ENCODE results near the gene TMEM53. TPM values are rescaled to one million over a fixed set of nuclear protein-coding genes. Genes with fewer than 3 reads are reported as not detected.

The TMEM53 gene
- total and polyA plus RNA-seq, 2 of the 8 experiments (the other 6 are each of a cell fraction or from before 2014, with no cell fraction given), result 6.7 to 27.9 TPM

DNA sequence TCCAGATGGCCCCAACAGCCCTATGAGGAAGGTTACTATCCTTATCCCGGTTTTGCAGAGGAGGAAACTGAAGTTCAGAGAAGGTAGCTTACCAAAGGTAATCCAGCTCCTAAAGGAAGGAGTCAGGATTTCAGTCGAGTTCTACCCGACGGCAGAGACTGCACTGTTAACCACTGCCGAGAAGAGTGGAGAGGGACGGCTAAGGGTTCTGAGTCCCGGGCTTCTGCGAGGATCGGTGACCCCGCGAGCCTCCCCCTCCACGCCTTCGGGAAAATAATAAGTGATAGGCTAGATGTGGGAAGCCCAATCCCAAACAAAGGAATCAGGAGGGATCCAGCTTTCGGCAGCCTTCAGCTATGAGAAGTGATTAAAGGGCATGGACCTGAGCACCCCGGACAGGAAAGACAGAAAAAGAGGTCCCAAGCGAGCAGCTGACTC, 587 bp downstream of the TMEM53 start:
- CTCF ChIA-PET (ENCODE audit: partially characterized antibody), result interaction anchor here (0.5 to 5.9 kb wide), 10 partner anchors 15 to 65 kb away, joined by 3 to 29 read pairs (median 4); no protein-coding TSS in a partner anchor

More for the DNA sequence above, 587 bp downstream of the TMEM53 start:
- POLR2A ChIA-PET (ENCODE audit: partially characterized antibody), result interaction anchor here (0.5 to 3.3 kb wide), 10 partner anchors 9 to 337 kb away, joined by 3 to 23 read pairs (median 3); partner anchors contain the start of genes EIF2B3 and HECTD3
- peaks cover 4 to 11% (median 6%) of the 10 kb centered on the region in 4 experiments; a peak in 6 of 7 replicates for H3K4me1 ChIP-seq (replicated peaks in 1 of 4; ENCODE audit: control insufficient read depth in 3 of 4, insufficient read depth in 4 of 4, low read length in 3 of 4)
- no peak overlapping the region for H4K8ac ChIP-seq (ENCODE audit: extremely low read depth, insufficient read depth, low read length)
- H3K56ac ChIP-seq (replicated peaks; ENCODE audit: insufficient read length, low read depth, low read length), result no peak overlapping the region
- no peaks in the 10 kb centered on the region for H4K20me1 ChIP-seq (replicated peaks in 1 of 2; ENCODE audit: control insufficient read depth in 1 of 2, insufficient read depth in 2 of 2, low read length in 2 of 2)
- H3K27ac ChIP-seq (ENCODE audit: low read depth, low read length), result no peak overlapping the region
- H3K14ac ChIP-seq (ENCODE audit: insufficient read length), result no peak overlapping the region
- DNase-seq (ENCODE audit: low read depth in 1 of 2, low spot score in 2 of 2), result no peak
- H4K5ac ChIP-seq (ENCODE audit: insufficient read length, low read depth, low read length), result no peak overlapping the region
- H3K23me2 ChIP-seq (ENCODE audit: low read depth, low read length), result peaks cover 11% of the 10 kb centered on the region
- H2BK120ac ChIP-seq (replicated peaks; ENCODE audit: low read depth, low read length), result no peak overlapping the region
- no peaks in the 10 kb centered on the region for H3K36me3 ChIP-seq (ENCODE audit: control insufficient read depth in 2 of 4, insufficient read depth in 4 of 4, low read length in 3 of 4)
- H3K9ac ChIP-seq (replicated peaks in 1 of 4; ENCODE audit: extremely low read depth in 1 of 4, low read depth in 3 of 4, low read length in 3 of 4), result peak overlapping the region in 3 of 4 experiments; percentile 32 to 74 (median 36); a peak in 6 of 7 replicates
- no peak overlapping the region for H4K91ac ChIP-seq (replicated peaks; ENCODE audit: insufficient read length, low read length)
- H3K18ac ChIP-seq (ENCODE audit: extremely low read depth, low read length), result no peak overlapping the region; the same call in 1 of the 2 replicates
- TF ChIP-seq CHD1 (IDR thresholded peaks at IDR 0.05; ENCODE audit: low read depth, low read length) (no peak), KDM4A (IDR thresholded peaks at IDR 0.05; ENCODE audit: low read depth, low read length, severe bottlenecking) (peak; percentile 50)
- TF ChIP-seq, protein P1, sequence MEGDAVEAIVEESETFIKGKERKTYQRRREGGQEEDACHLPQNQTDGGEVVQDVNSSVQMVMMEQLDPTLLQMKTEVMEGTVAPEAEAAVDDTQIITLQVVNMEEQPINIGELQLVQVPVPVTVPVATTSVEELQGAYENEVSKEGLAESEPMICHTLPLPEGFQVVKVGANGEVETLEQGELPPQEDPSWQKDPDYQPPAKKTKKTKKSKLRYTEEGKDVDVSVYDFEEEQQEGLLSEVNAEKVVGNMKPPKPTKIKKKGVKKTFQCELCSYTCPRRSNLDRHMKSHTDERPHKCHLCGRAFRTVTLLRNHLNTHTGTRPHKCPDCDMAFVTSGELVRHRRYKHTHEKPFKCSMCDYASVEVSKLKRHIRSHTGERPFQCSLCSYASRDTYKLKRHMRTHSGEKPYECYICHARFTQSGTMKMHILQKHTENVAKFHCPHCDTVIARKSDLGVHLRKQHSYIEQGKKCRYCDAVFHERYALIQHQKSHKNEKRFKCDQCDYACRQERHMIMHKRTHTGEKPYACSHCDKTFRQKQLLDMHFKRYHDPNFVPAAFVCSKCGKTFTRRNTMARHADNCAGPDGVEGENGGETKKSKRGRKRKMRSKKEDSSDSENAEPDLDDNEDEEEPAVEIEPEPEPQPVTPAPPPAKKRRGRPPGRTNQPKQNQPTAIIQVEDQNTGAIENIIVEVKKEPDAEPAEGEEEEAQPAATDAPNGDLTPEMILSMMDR (IDR thresholded peaks at IDR 0.05; ENCODE audit: control extremely low read depth in 1 of 3, insufficient read depth in 1 of 3, low read depth in 1 of 3, low read length in 3 of 3), result no peak
- H3K27me3 ChIP-seq (replicated peaks in 1 of 4; ENCODE audit: control insufficient read depth in 3 of 4, extremely low read depth in 1 of 4, insufficient read depth in 3 of 4, low read length in 3 of 4), result no peaks in the 10 kb centered on the region; a peak in 1 of 7 replicates
- H3K79me1 ChIP-seq (ENCODE audit: low read depth, low read length), result no peaks in the 10 kb centered on the region
- no peak overlapping the region for H3K23ac ChIP-seq (ENCODE audit: insufficient read length)
- H2AFZ ChIP-seq (ENCODE audit: low read length), result no peak overlapping the region
- no peak for FAIRE-seq
- 8% methylated on average over 16 of the region's 16 CpGs; no CpG with 5 or more reads in 1 of the 2 experiments for WGBS, 2 experiments (ENCODE audit: extremely low coverage in 1 of 2, insufficient coverage in 1 of 2, insufficient read length in 1 of 2, insufficient replicate concordance in 2 of 2, low coverage in 1 of 2, low lambda C conversion rate in 2 of 2, missing lambda C conversion rate in 1 of 2)
- H3K9me3 ChIP-seq (ENCODE audit: insufficient read depth in 2 of 2, low read depth in 1 of 2, low read length in 1 of 2), result no peaks in the 10 kb centered on the region
- no peak overlapping the region for H3K4ac ChIP-seq (replicated peaks; ENCODE audit: insufficient read length, low read depth, low read length)
- H3K4me3 ChIP-seq (ENCODE audit: extremely low read depth in 1 of 4, insufficient read depth in 2 of 4, low read depth in 3 of 4, low read length in 4 of 4), result peak overlapping the region; percentile 58 to 93 (median 75)
- no peak overlapping the region; the same call in 1 of the 2 replicates for H2AK5ac ChIP-seq (ENCODE audit: low read depth, low read length)
- no peak overlapping the region for H2BK20ac ChIP-seq (ENCODE audit: low read length)
- H2BK5ac ChIP-seq (ENCODE audit: low read depth, low read length), result no peak overlapping the region
- no peak overlapping the region for H2BK12ac ChIP-seq (ENCODE audit: low read depth, low read length)
- H3K79me2 ChIP-seq (ENCODE audit: control insufficient read depth in 1 of 2, insufficient read depth in 2 of 2, low read length in 2 of 2), result no peaks in the 10 kb centered on the region
- peak overlapping the region; percentile 84 to 93 for H3K4me2 ChIP-seq (ENCODE audit: insufficient read depth in 1 of 2, low read depth in 2 of 2, low read length in 2 of 2)
- no peak overlapping the region for H2BK15ac ChIP-seq (ENCODE audit: low read length)

Measured in H1 (cell line).